Lower leg skin (tissue), 4 donors: Measurements from ENCODE around the gene FAM107B. TPM values are rescaled to one million over a fixed set of nuclear protein-coding genes. Genes with fewer than 3 reads are reported as not detected.

ENCODE experiments used
- DNase-seq, 2 donors: peaks; one replicate each; pipeline ENCODE4 v3.0.0-alpha.2; 2019; ENCODE audit warnings: low spot score in 2 of 2
- H3K4me3 ChIP-seq: fragments of 200-600 bp; sonication (generic); 2 replicates; pipeline ENCODE4 v1.5.1; 2017; ENCODE audit warnings: mild to moderate bottlenecking, low read depth; ENCODE audit not compliant: poor library complexity, severe bottlenecking
- CTCF ChIP-seq, 3 donors: fragments of 450-650 bp; IDR thresholded peaks; one replicate each; pipeline ENCODE4 v1.5.1; 2016; ENCODE audit warnings: antibody characterized with exemption in 3 of 3, mild to moderate bottlenecking in 3 of 3, moderate library complexity in 2 of 3
- POLR2A ChIP-seq, 2 donors: fragments of 450-650 bp; IDR thresholded peaks; one replicate each; pipeline ENCODE4 v1.6.1; 2016 to 2017; ENCODE audit warnings: antibody characterized with exemption in 2 of 2, mild to moderate bottlenecking in 1 of 2, moderate library complexity in 1 of 2
- WGBS, 2 donors: methylation state at CpG; one replicate each; pipeline ENCODE4 v1.1.5; 2018; 5-methylcytosine and 5-hydroxymethylcytosine counted together
- intact Hi-C: fragments of 100-400 bp; cut with DNase I; formaldehyde crosslinking; loops from one replicate; pipeline ENCODE4 v1.15.0; 2023; ENCODE audit warnings: low total_unique reads
- total RNA-seq, 4 donors: library from RNA; depleted of rRNA; stranded (reverse); fragments of >200 nt; gene quantifications; one replicate each; pipeline ENCODE4 v1.1.0, GENCODE V29; 2016

The FAM107B gene
- total RNA-seq, 4 donors from 2014 or later: 28.3 to 52.7 (median 31.0) TPM

GRCh38 chr10:14782691-14783363 lies 8.1 kb upstream of the FAM107B start:
- intact Hi-C loops: no loop called here
- 77 to 81% methylated on average over 9 of the region's 9 CpGs for WGBS, 2 donors
- TF ChIP-seq CTCF (IDR thresholded peaks at IDR 0.05) (no peak), POLR2A (IDR thresholded peaks at IDR 0.05) (no peak)
- no peak for DNase-seq
- H3K4me3 ChIP-seq: no peak overlapping the region

GRCh38 chr10:14781763-14782162 lies 7.1 kb upstream of the FAM107B start:
- intact Hi-C loops: no loop called here
- DNase-seq: no peak
- no peak overlapping the region for H3K4me3 ChIP-seq
- TF ChIP-seq POLR2A (IDR thresholded peaks at IDR 0.05) (no peak), CTCF (IDR thresholded peaks at IDR 0.05) (no peak)
- WGBS, 2 donors: 72 to 73% methylated on average over 7 of the region's 7 CpGs

GRCh38 chr10:14779001-14779651 lies 4.4 kb upstream of the FAM107B start:
- TF ChIP-seq CTCF (IDR thresholded peaks at IDR 0.05) (no peak), POLR2A (IDR thresholded peaks at IDR 0.05) (no peak)
- H3K4me3 ChIP-seq: no peak overlapping the region
- intact Hi-C loops: no loop called here
- DNase-seq: no peak
- WGBS, 2 donors: 67 to 80% methylated on average over 6 of the region's 6 CpGs

GRCh38 chr10:14776546-14776945 lies 1.8 kb upstream of the FAM107B start:
- TF ChIP-seq POLR2A (IDR thresholded peaks at IDR 0.05): no peak
- no peak for TF ChIP-seq CTCF (IDR thresholded peaks at IDR 0.05)
- H3K4me3 ChIP-seq: no peak overlapping the region
- WGBS, 2 donors: 84 to 91% methylated on average over 9 of the region's 9 CpGs
- intact Hi-C loops: no loop called here
- DNase-seq: no peak

- no peak overlapping the region for H3K4me3 ChIP-seq
- TF ChIP-seq POLR2A (IDR thresholded peaks at IDR 0.05) (no peak), CTCF (IDR thresholded peaks at IDR 0.05) (no peak)
- WGBS, 2 donors: 60 to 67% methylated on average over 3 of the region's 3 CpGs
- intact Hi-C loops: no loop called here
- DNase-seq: no peak
These were observed 959 bp upstream of the FAM107B start for GRCh38 chr10:14775656-14776055.
